ENCODE measurements around the gene ETF1.

Gene ETF1

DNA sequence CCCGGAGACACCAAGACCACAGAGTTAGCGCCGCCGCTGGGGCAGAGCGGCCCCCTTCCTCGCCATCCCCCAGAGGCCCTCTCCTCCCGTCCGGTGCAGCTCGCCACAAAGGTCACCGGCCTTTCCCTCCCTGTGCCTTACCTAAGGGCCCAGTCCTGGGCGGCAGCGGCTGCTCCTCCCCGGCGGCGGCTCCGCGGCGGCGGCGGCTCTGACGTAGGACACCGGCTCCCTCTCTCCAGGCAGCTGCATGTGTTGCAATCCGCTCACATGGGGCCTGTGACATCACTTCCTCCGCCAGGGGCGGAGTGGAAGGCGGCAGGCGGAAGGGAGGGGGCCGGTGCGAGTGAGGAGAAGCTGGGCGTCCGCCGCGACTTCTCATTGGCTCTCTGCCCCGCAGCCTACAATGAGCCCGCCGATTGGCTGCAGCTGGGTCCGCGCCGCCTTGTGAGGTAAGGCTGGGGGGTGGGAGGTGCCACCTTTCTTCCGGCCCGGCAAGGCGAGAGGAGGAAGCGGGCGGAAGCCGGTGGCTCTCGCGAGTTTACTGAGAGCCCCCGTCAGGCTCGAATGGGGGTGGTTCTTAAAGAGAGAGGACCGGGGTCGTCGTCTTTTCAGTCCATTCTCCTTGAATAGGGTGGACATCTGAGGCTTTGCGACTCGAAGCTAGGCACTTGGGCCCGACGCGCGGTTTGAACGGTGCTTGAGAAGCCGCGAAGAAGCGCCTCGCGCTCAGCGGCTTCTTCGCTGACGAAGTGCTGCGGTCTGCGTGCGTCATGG, at the start of gene ETF1:
ETF1 (minus strand) TSS at position 281 of the 774 bp plus-strand sequence. CDS start 318 bp downstream, outside the sequence.
- DNase-seq = peak; percentile 96

DNA sequence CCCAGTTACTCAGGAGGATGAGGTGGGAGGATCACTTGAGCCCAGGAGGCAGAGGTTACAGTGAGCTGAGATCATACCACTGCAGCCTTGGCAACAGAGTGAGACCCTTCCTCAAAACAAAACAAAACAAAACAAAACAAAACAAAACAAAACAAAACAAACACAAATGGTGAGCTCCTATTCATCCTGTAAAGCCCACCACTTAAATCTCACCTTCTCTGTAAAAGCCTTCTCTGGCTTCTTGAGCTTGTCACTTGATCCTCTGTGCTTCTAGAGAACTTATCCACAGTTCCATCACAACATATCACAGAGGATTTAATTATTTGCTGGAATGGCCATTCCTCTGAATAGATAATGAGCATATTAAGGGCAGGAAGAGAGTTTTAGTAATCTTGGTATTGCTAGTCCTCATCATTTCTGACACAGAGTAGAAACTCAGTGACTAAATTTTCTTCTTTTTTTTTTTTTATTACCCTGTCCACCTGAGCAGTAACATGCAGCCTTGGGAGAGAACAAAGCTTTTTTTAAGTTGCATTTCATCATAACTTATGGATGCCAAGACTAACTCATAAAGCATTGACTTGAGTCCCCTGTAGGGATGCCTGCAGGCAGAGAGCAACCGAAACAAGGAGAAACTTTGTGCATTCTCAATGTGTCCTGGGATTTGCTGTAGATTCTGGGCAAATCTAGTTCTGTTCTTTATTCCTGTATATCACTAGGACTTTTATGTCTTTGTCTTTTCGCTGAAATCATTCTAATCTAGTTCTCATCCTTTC, 45.2 kb upstream of the ETF1 start:
- DNase-seq = no peak

DNA sequence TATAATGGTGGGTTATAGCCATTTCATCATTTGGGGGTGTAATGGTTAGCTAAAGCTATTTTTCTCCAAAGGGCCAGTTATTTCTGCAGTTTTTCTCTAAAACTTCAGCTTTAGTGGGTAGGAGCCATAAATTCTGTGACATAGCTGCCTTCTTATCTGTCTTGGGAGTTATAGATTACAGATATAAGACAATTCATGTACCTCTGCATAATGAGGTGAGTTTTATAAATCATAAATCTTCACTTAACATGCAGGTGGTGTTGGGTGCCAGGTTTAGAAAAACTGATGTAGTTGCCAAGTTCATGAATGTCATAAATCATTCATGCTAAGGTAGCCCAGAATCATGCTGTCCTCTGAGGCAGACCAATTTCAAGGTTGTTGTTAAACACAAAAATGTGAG, 42.1 kb upstream of the ETF1 start:
- DNase-seq = no peak

DNA sequence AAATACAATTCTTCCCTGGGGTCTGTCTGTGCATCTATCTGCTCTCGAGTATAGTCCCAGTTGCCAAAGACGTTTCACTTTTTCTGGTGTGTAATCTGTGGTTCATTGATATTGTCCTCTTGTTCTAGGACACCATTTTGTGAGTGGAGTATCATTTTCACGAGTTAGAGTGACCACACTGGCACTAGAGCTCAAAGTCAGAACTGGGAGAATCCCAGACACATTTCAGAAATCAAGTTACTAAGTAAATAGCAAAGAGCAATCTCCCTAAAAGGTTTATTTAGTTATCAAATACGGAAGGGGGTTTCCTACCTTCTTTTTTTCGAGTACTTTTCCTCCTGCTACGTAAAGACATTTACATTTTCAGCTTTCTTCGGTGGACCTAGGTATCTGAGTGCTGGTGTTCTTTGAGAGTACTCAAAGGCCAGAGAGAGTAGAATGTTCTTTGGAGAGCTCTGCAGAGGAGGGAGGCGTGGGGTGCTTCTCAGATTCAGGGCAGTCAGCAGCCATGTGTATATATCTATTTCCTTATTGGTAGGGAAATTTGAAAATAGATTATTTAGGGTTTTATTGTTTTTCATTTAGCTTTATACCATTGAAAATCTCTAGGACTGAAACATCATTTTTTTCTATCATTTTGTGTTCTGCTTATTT, 41.1 kb upstream of the ETF1 start:
- DNase-seq = no peak

DNA sequence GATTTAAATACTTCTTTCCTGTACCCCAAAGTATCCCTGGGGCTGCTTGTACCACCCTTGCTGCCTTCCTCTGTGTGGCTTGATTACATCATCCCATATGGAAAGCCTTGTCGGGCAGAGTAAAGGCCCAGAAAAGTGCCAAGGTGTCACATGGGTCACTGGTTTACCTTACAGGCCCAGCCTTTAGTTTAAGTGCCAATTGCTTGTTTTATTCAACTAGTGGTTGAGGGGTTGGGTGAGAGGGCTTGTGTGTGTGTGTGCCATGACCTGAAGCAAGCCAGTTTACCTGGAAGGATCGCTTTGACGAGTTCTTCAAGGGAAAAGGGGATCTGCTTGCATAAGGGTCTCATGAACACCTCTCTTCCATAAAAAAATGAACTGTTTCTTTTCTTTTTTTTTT, 39.9 kb upstream of the ETF1 start:
- no peak for DNase-seq

DNA sequence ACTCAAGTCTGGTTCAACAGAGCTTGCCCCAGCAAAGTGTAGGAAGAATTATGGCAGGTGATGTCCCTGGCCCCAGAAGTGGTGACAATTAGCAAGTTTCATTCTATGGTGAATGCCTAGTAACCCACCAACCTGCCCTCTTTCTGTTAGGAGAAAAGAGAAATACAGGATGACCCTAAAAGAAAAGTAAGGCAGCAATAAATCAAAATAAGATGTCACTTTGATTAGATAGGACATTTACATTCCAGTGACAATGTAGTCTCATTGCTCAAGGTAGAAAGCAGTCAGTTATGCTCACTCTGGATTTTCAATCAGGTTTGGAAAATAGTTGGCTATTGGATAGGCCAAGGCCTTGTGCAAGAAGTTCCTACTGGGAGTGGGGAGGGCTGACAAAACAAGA, 37.7 kb upstream of the ETF1 start:
- DNase-seq = no peak

DNA sequence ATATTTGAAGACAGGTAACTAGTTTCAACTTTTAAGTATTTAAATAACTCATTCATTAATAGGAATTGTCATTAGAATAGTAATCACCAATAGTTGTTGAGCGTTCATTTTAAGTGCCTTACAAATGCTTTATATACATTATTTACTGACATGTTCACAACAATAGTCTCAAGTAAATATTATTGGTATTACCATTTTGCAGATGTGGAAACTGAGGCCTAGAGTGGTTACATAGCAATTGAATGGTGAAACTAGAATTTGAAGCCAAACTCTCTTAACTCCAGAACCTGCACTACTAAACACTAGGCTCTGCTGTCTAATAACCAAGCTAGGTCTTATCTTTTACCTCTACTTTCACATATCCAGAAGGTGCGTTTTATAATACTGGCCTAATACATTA, 37.0 kb upstream of the ETF1 start:
- DNase-seq = no peak

DNA sequence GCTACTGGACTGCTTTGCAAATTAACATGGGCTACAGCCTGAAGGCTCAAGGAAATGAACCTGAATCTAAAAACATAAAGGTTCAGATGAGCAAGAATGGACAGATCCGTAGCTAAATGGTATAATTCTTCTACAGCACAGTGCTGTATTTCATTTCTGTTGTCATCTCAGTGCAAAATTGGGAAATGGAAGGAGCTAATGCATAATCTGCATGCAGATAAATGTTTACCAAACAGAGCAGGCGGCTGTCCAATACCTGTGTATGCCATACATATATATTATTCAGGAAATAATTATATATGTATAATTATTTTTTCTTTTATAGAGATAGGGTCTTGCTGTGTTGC, 36.5 kb upstream of the ETF1 start:
- DNase-seq = no peak

DNA sequence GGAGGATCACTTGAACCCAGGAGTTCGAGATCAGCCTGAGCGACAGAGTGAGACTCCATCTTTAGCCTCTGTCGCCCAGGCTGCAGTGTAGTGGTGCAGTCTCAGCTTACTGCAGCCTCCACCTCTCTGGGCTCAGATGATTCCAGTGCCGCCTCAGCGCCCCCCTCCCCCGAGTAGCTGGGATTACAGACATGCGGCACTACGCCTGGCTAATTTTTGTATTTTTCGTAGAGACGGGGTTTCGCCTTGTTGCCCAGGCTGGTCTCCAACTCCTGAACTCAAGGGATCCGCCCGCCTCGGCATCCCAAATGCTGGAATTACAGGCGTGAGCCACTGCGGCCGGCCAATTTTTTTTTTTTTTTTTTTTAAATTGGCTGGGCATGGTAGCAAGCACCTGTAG, 34.4 kb upstream of the ETF1 start:
- DNase-seq = no peak

DNA sequence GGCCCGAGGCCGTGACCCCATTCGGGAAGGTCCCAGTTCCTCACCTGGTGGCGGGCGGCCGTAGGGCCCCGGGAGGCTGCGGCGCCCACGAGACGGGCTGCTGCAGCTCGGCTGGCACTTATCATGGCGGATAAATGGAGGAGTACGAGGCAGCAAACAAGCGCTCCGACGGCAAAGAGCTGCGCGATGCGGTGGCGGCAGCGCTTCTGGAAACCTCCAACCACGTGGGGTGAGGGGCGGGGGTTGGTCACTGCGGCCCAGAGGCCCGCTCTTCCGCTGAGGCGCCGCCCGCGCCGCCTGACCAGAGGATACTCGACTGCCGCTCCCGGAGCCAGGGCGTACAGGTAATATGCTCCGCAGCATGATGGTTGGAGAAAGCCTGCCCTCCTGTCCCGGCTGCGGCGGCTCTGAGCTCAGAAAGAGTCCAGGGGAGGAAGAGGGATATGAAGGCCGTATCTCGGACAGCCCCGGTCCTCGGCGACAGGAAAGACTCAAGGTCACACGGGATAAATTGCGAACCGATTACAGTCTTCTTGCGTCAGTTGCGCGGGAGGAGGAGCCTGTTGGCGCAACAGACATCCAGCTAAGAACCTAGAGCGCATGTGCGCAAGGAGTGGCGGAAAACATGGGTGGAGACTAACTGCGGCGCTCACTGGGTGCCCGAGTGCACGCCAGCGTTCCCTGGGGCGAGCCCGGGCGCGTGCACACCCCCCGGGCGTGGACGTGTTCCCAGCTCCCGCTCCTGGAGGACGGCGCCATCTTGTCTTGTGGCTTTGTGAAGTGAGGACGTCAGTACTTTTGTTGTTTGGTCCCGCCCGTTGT, 32.4 kb upstream of the ETF1 start, which contains the start of gene HSPA9:
HSPA9 (minus strand) TSS at position 208 of the 822 bp plus-strand sequence; CDS start at position 125, 83 bp downstream.
- peak; percentile 97 for DNase-seq

DNA sequence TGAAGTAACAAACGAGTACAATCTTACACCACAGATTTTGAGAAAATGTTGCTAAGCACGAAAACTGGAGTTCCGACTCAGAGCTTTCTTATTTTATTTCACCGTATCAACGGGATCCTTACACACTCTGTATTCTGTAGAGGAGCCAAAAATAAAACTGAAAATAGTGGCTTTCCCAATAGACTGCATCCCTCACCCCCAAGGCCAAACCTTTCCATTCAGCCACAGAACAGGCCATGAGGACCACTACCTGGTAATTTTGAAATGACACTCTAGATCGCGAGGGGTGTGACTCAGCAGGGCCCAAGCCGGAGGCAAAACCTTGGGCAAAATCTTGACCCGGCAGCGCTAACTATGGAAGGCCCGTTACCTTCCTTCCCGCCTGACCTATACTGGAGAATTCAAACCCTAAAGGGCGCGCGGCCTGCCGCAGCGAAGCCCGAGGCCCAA, 31.7 kb upstream of the ETF1 start:
- DNase-seq = no peak

DNA sequence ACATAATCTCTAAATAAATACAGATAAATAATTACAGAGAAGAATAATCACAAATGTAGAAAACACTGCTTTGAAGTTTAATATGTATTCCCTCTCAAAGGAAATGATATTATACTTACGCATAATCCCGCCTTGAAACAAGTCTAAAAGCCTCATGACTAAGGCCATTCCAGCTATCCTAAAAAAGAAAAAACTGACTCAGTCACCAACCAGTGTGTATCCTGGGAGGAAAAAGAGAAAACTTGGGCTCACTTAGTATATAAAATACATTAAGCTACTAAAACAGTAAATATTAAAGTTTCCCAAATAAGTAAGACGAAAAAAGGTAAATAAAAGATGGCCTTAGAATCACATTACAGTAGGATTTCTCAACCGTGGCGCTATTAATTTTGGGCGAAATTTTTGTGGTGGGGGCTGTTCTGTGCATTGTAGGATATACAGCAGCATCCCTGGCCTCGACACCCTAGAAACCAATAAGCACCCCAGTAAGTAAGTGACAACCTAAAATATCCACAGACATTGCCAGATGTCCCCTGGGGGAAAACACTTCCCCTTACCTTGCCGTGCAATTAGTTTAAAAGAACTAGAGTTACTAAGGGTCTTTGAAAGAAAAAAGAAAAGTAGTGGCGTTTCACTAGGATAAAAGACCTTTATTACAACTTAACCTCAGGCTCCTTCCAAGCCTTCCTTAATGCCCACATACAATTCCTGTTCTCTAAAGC, 31.1 kb upstream of the ETF1 start:
- DNase-seq = no peak

DNA sequence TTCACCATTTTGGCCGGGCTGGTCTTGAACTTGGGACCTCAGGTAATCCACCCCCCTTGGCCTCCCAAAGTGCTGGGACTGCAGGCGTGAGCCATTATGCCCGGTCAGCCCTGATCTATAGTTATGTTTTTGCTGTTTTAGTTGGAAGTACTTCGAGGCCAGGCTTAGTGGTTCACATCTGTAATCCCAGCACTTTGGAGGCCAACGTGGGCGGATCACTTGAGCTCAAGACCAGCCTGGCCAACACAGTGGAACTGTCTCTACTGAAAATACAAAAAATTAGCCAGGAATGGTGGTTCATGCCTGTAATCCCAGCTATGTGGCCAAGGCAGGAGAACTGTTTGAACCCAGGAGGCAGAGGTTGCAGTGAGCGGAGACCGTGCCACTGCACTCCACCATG, 30.2 kb upstream of the ETF1 start:
- DNase-seq = no peak

DNA sequence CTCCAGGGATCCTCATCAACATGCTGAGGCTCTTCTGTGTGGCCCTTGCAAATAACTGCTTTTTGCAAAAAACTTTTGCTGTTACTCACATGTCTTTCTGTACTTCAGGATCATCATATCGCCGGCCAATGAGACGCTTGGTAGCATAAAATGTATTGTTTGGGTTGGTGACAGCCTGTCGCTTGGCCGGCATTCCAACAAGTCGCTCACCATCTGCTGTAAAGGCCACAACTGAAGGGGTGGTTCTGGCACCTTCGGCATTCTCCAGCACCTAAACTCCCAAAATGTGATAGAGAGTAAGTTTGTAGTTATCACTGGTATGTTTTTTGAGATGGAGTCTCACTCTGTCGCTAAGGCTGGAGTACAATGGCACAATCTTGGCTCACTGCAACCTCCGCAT, 27.8 kb upstream of the ETF1 start:
- no peak for DNase-seq

DNA sequence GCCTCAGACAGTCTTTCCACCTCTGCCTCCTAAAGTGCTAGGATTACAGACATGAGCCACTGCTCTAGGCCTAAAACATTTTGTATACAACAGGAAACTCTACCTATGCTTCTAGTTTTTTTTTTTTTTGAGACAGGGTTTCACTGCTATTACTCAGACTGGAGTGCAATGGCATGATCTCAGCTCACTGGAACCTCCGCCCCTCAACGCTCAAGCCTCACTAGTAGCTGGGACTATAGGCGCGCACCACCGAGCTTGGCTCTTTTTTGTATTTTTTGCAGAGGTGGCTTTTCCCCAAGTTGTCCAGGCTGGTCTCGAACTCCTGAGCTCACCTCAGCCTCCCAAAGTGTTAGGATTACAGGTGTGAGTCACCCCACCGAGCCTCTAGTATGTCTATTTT, 26.7 kb upstream of the ETF1 start:
- no peak for DNase-seq

DNA sequence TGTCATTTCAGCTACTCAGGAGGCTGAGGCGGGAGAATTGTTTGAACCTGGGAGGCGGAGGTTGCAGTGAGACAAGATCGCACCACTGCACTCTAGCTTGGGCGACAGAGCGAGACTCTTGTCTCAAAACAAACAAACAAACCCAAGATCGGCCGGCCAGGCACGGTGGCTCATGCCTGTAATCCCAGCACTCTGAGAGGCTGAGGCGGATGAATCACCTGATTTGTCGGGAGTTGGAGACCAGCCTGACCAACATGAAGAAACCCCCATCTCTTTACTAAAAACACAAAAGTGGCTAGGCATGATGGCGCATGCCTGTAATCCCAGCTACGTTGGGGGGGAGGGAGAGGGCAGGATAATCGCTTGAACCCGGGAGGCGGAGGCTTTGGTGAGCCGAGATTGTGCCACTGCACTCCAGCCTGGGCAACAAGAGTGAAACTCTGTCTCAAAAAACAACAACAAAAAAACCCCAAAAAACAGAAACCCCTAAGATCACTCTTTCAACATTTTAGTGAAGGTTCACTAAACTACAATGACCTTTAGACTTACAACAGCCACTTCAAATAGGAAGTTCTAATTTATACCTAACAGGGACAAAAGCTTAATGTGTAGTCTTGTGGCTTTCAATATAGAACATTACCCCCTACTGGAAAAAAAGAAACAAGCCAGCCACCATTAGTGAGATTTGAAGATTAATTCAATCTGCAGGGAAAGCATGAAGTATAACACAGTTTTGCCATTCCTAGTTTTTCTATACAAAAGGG, 25.2 kb upstream of the ETF1 start:
- no peak for DNase-seq

DNA sequence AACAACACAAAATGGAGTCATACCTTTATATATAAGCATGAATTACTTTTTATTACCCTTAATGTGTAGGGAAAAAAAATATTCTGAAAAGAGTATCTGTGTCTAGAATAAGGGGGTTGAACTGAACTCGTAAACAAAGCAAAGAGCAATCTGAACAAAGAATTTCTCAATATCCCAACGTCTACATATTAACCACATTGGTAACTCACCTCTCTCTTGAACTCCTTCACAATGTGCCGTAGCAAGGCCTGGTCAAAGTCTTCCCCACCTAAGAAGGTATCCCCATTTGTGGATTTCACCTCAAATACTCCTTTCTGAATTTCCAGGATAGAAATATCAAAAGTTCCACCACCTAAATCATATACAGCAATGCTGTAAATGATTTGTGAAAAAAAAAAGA, 23.8 kb upstream of the ETF1 start:
- DNase-seq = no peak

DNA sequence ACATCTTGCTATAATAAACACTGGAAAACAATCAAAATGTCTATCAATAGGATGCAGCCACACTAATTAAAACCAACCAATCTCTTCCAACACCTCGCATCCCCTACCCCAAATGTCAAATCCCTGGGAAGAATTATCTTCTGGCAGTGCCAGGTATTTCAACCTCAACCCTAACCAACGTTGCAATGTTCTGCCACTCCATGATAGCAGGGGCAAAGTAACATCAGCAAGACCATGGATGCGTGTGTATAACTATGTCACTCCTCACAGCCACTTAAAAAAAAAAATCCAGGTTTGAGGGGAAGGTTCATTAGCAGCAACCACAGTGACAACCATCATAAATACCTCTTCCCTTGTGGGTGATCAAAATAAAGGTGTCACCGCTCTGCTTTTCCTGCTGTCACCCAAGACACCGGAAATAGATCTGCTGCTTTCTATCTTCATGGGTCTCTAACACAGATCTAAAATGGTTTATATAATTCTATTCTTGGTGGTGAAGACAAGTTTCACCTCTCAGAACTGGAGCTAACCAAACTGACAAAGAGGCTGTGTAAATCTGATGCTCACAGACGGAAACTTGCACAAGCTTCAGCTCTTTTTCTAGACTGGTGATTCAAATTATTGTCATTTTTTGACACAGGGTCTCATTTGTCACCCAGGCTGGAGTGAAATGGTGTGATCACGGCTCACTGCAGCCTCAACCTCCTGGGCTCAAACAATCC, 22.2 kb upstream of the ETF1 start:
- DNase-seq = no peak

DNA sequence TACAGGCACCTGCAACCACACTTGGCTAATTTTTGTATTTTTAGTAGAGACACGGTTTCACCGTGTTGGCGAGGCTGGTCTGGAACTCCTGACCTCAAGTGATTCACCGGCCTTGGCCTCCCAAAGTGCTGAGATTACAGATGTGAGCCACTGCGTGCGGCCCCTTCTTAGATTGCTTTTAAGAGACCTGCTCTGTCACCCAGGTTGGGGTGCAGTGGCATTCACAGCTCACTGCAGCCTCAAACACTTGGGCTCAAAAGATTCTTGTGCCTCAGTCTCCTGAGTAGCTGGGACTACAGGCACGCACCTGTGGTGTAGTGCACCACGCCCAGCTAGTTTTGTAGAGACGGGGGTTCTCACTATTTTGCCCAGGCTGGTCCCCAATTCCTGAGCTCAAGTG, 21.2 kb upstream of the ETF1 start:
- DNase-seq = no peak

DNA sequence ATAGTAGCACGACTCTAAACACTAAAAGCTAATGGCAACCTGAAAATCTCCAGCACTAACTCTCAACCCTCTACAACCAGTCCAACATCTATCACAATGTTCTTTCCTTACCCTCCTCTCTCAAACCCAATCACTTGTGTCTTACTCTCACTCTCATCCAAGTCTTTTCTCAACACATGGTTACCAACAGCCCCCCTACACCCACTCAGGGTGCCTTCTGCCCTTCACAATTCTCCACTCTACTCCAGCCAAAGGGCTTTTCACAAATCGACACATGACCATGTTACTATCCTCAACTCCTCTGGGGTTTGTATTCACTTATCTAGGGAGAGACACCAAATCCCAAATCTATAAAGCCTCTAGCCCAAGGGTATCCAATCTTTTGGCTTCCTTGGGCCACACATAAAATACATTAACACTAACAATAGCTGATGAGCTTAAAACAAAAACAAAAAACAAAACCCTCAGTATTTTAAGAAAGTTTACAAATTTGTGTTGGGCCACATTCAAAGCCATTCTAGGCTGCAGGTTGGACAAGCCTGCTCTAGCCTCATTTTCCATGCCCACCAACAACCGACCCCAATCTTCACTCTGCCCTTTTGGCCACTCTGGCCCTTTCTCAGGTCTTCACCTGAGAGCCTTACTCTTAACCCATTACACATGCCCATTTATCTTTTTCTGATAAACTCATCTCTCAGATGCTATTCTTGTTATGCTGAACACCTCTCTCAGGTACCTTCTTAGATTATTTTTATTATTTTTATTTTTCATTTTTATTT, 20.5 kb upstream of the ETF1 start:
- DNase-seq = no peak
